HG03442 (cell line): ENCODE data around the gene TAS1R3.

Experiments
- ATAC-seq: cut with Tn5 transposase; IDR thresholded peaks from one replicate; pipeline ENCODE4 v1.9.1; 2021; ENCODE audit warnings: mild to moderate bottlenecking, moderate library complexity; ENCODE audit not compliant: unreplicated experiment

TAS1R3 gene

DNA sequence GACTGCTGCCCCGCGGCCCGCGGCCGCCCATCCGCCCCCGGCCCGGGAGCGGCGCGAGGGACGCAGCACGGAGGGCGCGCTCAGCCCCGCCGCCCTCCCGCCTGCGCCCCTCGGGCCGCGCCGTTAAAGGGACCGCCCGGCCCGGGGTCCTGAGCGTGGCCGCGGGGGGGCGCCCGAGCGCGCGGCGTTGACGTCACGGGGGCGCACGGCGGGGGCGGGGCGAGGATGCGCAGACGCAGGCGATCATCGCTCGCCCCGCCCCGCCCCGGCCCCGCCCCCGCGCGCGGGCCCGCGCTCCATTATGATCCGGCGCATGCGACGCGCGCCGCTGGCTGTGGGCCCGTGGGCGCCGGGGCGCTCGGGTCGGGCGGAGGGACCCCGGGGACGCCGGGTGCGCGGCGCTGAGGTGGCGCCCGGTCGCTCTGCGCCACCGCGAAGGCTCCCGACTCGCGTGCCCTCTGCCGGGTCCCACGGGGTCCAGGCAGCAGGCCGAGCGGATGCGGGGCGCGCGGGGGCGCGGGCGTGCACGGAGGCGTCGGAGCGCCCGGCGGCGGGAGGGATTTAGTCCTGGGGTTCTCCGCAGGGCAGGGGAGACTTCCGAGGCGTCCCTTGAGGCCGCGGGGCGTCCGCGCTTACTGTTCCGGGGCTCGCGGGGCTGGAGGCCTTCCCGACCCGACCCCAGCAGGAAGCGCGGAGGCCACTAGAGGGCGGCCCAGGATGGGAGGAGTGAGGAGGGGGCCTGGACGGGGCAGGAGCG, 18.4 kb downstream of the TAS1R3 start, which contains the start of gene DVL1:
Gene DVL1 (minus strand): TSS at position 163 of the 757 bp plus-strand sequence. CDS start 353 bp downstream, outside the sequence.
- peak; percentile 57 for ATAC-seq

DNA sequence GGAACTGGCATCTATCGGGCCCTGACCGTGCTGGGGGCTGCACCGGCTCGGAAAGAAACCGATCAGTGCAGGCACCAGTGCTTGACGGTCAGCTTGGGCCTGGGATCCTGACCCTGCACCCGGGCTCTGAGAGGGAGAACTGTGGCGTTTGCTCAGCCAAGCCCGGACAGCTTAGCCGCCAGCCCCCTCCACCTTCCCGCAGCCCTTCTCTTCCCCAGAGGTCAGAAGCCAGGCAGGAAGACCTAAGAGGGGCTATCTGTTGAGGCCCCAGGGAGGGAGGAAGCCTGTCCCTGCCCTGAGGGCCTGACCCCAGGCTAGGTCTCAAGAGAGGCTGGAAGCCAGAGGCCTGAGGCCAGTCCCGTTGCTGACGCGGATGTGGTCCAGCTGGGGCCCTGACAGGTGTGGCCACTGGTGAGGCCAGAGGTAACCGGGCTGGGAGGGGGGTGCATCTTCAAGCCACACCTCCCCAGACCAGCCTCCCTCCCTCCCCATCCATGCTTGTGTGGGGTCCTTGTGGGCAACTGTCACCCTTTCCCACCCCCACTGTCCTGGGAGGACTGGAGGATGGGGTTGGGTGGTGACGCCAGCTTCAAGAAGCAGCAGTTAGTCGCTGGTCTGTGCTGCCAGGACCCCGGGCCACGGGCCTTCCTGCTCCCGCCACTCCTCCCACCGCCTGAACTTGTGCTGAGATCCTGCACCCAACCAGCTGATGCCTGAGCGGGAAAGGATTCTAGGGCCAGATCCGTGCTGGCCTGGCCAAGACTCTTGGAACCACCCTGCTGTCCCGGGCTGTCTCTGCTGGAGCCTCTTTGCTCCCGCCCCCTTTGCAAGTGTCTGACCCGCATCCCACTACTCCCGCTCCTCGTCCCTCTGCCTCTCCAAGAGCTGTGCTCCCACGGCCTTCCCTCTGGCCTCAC, 20.7 kb downstream of the TAS1R3 start:
- ATAC-seq, result no peak

DNA sequence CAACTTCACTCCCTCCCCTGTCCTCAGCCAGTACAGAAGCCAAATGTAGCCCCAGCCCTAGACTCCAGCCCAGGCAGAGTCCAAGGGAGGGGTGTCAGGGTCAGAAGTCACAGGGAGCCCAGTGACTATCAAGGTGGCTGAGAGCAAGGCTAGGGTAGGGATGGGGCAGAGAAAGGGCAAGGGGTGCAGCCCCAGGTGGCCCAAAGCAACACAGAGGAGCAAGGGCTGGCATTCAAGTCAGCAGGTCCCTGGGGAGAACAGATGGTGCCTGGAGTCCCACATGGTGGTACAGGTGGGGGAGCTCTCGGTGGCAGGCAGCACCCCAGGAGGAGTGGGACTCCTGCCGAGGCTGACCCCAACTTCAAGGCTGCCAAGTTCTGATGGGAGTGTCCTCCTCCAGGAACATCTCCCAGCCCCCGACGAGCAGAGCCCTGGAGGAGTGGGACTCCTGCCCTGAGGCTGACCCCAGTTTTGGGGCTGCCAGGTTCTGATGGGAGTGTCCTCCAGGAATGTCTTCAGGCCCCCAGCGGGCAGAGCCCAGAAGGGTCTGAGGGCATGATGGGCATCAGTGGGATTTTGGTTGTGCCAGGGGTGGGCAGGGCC, 21.8 kb downstream of the TAS1R3 start:
- ATAC-seq, result no peak

DNA sequence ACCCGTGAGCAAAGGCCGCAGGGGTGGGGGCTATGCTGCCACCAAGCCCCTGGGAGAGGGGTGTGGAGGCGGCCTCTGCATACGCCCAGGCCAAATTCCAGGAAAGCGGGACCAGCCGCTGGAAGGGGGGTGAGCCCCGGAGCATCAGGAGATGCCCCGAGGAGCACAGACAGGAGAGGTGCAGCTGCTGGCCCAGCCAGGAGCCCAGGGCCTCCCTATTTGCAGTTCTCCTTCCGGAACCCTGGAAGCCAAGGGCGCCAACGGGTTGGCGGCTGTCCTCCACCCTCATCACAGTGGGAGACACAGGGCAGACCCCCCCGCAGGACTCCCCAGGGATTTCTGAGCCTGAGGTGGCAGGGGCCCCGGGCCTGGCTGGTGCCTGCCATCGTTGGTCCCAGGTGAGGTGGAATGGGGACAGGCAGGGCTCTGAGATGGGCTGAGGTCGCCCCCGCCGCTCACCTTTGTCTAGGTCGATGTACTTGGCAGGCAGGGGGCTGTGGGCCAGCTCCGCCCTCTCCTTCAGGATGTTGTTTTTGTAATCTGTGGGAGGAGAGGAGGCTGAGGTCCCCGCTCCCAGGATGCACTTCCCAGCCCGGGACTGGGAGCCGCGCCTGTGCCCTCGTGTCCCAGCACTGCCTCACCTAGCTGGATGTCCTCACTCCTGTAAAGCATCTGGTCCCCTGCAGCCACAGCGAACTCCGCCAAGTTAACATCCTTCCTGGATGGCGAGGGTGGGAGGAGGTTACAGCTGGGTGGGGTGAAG, 22.5 kb downstream of the TAS1R3 start:
- no peak for ATAC-seq

DNA sequence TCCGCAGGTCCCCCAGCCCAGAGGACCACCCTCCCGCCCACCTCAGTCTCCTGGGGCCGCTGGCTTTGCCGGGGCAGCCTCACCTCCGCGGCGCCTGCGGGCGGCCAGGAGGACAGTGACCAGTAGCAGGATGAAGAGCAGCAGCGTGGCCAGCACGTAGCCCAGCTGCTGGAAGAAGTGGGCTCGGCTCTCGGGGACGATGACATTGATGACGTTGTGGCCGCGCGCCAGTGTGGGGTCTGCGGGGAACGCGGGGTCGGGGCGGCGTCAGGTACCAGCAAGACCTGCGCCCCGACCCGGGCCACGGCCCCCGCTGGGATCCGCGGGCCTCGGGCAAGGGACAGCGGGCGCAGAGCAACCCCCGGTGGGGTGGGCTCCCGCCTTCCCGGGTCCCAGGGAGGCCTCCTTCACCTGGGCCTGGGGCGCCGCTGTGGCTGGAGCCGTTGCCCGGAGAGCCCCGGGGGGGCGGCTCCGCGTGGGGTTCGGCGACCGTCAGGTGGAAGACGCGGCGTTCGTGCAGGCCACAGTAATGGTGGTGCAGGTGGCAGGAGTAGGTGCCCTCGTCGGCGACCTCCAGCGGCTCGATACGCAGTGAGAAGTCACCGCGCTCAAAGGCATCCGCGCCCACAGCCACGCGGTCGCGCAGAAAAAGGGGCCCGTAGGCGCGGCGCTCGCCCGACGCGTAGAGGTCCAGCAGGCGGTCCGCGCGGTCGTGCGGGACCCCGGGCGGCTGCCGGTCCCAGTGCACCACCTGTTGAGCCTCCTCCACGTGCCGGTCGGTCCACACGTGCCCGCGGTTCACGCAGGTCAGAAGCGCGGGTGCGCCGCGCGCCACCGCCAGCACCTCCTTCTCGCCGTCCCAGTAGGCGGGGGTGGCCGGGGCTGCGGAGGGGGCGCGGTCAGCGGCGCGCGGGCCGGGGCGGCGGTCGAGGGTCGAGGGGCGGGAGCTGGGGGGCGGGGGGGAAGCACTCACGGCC, 23.5 kb downstream of the TAS1R3 start:
- ATAC-seq, result no peak

DNA sequence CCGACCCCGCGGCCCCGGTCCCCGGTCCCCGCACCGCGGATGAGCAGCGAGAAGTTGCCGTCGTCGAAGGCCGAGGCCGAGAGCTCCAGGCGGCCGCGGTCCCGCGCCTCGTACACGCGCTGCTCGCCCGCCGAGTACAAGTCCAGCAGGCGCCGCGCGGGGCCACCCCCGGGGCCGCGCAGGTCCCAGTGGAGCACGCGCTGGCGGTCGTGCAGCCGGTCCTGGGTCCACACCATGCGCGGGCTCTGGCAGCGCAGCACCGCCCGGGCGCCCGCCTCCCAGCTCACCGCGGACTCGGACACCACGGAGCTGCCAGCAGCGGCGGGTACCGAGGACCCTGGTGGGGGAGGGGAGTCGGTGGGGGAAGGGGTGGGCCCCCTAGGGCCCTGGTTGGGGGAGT, 24.3 kb downstream of the TAS1R3 start:
- no peak for ATAC-seq

DNA sequence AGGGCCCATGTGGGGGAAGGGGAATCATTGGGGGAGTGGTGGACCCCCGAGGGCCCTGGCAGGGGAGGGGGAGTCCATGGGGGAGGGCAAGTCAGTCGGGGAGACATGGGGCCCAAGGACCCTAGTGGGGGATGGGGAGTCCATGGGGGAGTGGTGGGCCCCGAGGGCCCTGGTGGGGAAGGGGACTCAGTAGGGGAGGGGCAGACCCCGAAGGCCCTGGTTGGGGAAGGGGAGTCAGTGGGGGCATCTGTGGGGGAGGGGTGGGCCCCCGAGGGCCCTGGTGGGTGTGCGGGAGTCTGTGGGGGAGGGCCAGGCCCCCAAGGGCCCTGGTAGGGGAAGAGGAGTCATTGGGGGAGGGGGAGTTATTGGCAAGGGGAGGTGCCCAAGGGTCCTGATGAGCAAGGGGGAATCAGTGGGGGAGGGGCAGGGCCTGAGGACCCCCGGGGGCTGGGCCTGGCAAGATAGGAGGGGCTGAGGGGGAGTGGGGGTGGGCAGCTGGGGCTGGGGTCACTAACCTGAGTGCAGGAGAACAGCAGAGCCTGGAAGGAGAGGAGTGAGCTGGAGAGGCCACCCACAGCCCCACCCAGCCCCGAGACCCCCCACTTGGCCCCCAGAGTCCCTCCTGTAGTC, 25.2 kb downstream of the TAS1R3 start:
- no peak for ATAC-seq

DNA sequence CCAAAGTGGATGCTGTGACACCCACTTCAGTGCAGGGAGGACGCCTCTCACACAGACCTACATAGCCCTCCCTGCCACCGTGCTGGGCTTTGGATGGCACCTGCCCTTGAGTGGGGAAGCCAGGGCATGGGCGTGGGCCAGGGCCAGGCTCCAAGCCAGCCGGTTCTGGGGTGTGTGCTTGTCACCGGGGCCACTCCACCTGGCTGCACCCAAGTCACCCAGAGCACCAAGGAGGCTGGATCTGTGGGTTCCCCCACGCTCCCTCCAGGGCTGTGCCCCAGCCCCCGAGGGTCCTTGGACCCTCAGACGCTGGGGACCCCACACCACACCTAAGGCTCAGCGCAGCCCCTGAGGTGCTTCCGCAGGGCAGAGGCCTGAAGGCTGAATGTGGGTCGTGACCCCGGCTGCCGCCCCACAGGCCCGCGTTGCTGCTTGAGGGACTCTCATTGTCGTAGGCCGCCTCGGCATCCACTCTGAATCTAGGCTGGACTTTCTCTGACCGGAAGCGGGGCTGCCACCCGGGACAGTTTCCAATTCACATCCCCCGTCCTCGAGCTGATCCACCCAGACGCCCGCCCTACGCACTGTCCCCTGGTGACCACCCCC, 25.8 kb downstream of the TAS1R3 start:
- no peak for ATAC-seq

DNA sequence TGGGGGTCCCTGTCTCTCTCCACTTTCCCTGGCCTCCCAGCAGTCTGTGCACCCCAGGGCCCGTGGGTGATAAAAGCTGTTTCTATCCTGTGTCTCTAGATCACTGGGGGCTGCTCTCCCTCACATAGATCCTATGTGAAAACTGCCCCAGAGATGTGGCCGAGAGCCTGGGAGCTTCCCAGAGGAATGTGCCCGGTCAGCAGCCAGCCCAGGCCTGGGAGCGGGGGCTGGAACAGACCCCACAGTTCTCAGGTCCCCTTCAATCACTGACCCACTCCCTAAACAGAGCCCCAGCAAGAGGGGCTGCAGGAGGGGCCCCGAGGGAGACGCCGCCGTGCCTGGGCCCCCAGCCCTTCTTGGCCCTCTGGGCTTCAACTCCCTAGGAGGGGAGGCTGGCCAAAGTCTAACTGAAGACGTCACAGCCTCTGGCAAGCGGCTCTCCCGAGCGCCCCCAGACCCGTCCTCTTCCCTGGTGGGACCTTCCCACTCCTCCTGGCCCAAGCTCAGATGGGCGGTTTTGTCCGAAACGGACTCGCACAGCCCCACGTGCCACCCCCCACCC, 26.9 kb downstream of the TAS1R3 start:
- ATAC-seq, result no peak

DNA sequence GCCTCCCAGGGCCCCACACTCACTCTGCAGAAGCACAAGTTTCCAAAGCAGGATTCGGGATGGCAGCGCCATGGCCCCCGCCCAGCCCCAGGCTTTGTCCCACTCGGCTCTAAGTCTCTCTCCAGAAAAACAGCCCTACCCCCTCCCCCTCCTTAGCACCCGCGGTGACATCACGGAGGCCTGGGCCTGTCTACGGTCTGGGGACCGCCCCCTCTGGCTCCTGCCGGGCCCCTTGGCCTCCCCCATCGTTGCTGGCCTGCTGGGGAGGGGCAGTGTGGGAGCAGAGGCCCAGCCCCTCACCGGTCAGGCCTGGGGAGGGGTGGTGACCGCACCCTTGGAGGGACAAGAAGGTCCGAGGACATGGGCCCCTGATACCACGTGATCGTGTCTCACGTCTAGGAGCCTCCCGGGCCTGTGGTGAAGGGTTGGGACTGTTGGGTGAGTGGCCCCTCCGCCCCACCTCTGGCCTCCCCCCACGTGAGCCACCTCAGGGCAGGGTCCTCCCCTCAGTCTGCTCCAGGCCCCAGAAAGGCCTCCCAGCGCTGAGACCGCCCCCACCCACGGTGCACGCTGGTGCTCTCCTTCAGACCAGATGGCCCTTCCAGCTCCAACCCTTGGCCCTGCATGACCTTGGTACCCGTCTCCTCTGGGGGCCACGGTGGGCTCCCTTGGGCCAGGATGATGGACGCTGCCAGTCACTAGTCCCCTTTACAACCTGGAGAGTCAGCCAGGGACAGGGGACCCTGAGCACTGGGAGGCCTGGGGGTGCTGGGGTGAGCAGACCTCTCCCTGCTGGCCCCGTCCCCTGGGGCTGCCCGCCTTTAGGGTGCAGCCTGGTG, 27.6 kb downstream of the TAS1R3 start, which contains the start of gene MXRA8:
Gene MXRA8 (minus strand): TSS at position 123 of the 839 bp plus-strand sequence. CDS start 51 bp downstream, at position 72.
- no peak for ATAC-seq

DNA sequence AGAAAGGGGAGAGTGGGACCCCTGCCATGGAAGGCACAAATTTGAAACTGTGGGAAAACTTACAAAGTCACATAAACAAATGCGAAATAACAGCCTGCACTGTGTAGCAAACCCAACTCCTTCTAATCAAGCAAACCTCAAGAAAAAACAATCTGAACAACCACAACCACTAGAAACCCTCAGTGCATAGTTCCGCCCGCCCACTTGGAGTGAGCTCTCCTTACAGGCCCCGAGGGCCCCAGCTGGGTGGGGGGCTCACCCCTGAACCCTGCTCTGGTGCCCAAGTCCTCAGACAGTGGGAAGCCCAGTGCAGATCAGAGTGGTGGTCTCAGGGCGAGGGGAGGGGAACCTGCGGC, 28.2 kb downstream of the TAS1R3 start:
- no peak for ATAC-seq

DNA sequence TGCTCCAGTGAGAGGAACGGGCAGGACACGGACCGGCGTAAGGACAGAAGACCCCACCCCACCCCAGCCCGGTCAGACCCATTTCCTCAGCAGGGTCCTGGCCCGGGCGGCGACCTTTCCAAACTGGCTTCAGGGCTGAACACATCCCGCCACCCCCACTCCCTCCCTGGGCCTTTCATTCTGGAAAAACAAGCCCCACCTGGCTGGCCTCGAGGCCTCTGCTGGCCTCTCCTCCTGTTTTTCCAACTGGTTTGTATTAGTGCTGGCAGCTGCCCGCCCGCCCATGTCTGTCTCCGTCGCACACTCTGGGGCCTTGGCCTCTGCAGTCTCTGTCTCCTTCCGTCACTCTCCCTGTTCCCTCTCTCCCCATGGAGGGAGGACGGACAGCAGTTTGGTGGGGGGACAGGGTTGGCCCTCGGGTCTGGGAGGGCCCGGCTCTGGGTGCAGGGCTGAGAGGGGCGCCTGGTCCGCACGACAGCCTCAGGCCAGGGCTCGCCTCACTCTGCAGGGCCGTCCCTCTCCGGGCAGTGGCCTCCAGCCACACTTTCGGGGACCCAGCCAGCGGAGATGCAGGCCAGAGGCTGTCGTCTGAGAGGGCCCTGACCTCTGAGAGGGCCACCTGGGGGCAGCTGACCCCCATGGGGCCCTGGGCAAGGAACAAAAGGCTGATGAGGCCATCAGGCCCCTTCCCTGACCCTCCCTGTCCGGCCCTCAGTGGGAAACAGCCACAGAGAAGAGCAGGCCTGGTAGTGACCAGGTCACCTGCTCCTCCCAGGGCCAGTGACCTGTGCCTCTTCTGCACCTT, 28.8 kb downstream of the TAS1R3 start:
- ATAC-seq, result no peak

DNA sequence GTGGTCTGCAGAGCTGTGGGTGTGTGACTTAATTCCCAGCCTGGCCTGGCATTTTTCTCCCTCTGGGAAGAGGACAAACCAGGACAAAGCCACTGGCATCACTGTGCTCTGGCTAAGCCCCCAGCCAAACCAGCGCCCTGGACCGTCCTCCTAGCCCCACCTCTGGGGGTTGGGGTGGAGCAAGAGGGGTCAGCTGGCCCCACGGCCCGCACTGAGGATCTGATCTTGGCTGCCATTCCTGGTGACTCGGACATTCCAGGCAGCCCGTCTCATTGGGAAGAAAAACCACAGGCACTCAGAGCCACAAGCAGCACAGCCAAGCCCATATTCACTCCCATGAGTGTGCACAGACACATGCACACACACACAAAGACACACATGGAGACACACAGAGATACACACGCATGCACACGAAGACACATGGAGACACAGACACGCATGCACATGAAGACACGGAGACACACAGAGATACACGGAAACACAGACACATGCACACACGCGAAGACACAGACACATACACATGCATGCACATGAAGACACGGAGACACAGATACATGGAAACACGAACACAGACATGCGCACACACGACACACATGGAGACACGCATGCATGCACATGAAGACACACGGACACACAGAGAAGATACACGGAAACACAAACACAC, 29.6 kb downstream of the TAS1R3 start:
- ATAC-seq, result no peak

DNA sequence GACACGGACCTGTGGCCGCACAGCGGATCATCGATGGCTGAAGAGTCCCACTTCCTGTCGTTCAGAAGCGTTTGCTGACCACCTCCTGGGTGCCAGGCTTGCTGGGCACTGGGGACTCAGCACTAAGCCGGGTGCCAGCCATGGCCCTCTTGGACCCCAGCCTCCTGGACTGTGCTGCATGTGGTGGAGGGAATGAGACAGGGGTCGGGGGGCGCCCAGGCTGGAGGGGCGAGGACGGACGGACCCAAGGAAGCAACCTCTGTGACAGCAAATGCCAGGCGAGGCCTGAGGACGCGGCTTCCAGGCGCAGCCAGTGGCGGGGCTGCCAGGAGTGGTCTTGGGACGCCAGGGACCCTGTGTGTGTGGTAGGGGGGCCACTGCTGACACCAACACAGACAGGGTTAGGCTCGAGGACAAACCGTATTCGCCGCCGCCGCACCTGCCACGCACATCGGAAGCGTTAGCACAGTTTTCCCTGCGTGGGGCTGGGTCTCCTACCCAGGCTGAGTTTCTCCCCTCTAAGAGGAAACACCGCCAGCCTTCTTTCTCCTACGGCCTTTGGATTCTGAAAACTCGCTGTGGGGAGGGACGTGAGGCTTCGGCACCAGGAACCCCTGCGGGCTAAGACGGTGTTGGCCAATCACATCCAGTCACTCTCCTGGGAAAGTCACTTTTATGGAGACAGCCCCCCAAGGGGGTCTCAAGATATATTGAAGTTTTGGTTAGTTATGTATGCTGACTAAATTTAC, 30.3 kb downstream of the TAS1R3 start:
- no peak for ATAC-seq

DNA sequence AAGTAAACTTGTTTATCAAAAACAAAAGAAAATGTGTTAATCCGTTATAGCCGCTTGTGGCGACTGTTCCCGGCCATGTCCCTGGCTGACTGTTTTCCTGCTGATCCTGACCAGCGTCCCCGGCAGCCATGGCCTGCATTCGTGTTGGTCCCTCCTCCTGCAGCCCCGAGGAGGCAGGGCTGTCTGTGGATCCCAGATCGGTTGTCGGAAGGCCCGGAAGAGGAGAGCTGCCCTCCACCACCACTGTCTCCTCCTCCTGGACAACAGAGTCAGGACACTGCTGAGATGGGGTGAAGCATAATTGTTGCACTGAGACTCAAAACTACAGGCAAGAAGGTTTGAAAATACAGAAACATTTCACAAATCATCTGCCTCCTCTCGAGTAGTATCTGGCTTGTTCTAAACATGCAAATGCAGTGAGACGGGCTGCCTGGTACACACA, 30.9 kb downstream of the TAS1R3 start:
- no peak for ATAC-seq
